Left lung (tissue), 10 donors: ENCODE data around the gene CUX1. TPM values are rescaled to one million over a fixed set of nuclear protein-coding genes. Genes with fewer than 3 reads are reported as not detected.

ENCODE experiments used
- ATAC-seq: fragments of 200-7000 bp; cut with Tn5 transposase; one replicate; pipeline ENCODE4 v1.9.1; 2020; ENCODE audit warnings: moderate library complexity
- DNase-seq, 4 donors: peaks; one replicate each; pipeline ENCODE4 v3.0.0-alpha.2; 2013 to 2020
- H3K27ac ChIP-seq, 2 donors: fragments of 200-600 bp; sonication (generic) in 1 of 2; one replicate each; pipeline versions ENCODE4 v1.5.0 to v1.8.0; 2020 to 2021
- H3K27me3 ChIP-seq, 2 donors: fragments of 200-600 bp; sonication (generic) in 1 of 2; one replicate each; pipeline versions ENCODE4 v1.5.0 to v1.8.0; 2020 to 2021
- H3K36me3 ChIP-seq, 2 donors: fragments of 200-600 bp; sonication (generic) in 1 of 2; one replicate each; pipeline versions ENCODE4 v1.5.0 to v1.8.0; 2020 to 2021
- H3K4me1 ChIP-seq, 2 donors: fragments of 200-600 bp; one replicate each; pipeline ENCODE4 v1.8.0; 2021
- H3K4me3 ChIP-seq, 2 donors: fragments of 200-600 bp; sonication (generic) in 1 of 2; one replicate each; pipeline versions ENCODE4 v1.5.0 to v1.8.0; 2020 to 2021; ENCODE audit warnings: mild to moderate bottlenecking in 1 of 2
- H3K9me3 ChIP-seq, 2 donors: fragments of 200-600 bp; sonication (generic) in 1 of 2; one replicate each; pipeline versions ENCODE4 v1.5.0 to v1.8.0; 2020 to 2021
- CTCF ChIP-seq, 2 donors: fragments of 200-600 bp; sonication (generic) in 1 of 2; IDR thresholded peaks; one replicate each; pipeline versions ENCODE4 v1.5.0 to v1.8.0; 2021; ENCODE audit warnings: antibody characterized with exemption in 2 of 2
- intact Hi-C, 2 donors: fragments of 100-400 bp; cut with DNase I; formaldehyde crosslinking; loops; one replicate each; pipeline versions ENCODE4 v1.11.2 to v1.14.2; 2022
- polyA plus RNA-seq, 6 donors: library from polyadenylated mRNA; unstranded; fragments of 120-200 nt; gene quantifications; one replicate each; pipeline ENCODE4 v1.2.1, GENCODE V29; 2013; ENCODE audit not compliant: insufficient read length in 6 of 6
- total RNA-seq, 2 donors: library from RNA; stranded (reverse); fragmentation: NEBNext Ultra II Directional; extraction: Animal tissue kit (Norgen Biotek cat#: 25700); gene quantifications; one replicate each; pipeline ENCODE4 v1.2.1, GENCODE V29; 2021
- donor health status: DM: no; HTN: yes; CAD: no.
- donor health status: DM: no; HTN: no; CAD: no.

The CUX1 gene
- total and polyA plus RNA-seq, 8 donors, result 86.4 to 157 (median 96.4) TPM

GRCh38 chr7:102072636-102073209 is 255.3 kb downstream of the CUX1 start:
- Histone ChIP-seq H3K27ac (no peak overlapping the region), H3K9me3 (peaks cover 0 to 7% of the 10 kb centered on the region in 2 donors), H3K27me3 (no peaks in the 10 kb centered on the region), H3K4me3 (no peak overlapping the region), H3K4me1 (no peaks in the 10 kb centered on the region), H3K36me3 (peaks cover 0 to 44% of the 10 kb centered on the region in 2 donors)
- ATAC-seq (no peak), DNase-seq (no peak)
- intact Hi-C loops, result no loop called here
- no peak for TF ChIP-seq CTCF (IDR thresholded peaks at IDR 0.05)

GRCh38 chr7:102073931-102074880 is 256.8 kb downstream of the CUX1 start:
- Histone ChIP-seq H3K9me3 (peaks cover 0 to 7% of the 10 kb centered on the region in 2 donors), H3K4me3 (no peak overlapping the region), H3K4me1 (no peaks in the 10 kb centered on the region), H3K36me3 (peaks cover 0 to 44% of the 10 kb centered on the region in 2 donors), H3K27me3 (no peaks in the 10 kb centered on the region), H3K27ac (no peak overlapping the region)
- no peak for ATAC-seq
- intact Hi-C loops, result no loop called here
- TF ChIP-seq CTCF (IDR thresholded peaks at IDR 0.05), result no peak
- DNase-seq, result no peak

GRCh38 chr7:102075126-102075525 is 257.7 kb downstream of the CUX1 start:
- no peak for TF ChIP-seq CTCF (IDR thresholded peaks at IDR 0.05)
- H3K27ac ChIP-seq, result no peak overlapping the region
- intact Hi-C loops, result no loop called here

GRCh38 chr7:102075553-102076135 is 258.2 kb downstream of the CUX1 start:
- Histone ChIP-seq H3K36me3 (peaks cover 0 to 45% of the 10 kb centered on the region in 2 donors), H3K4me1 (no peaks in the 10 kb centered on the region), H3K9me3 (peaks cover 0 to 7% of the 10 kb centered on the region in 2 donors), H3K4me3 (no peak overlapping the region), H3K27ac (no peak overlapping the region), H3K27me3 (no peaks in the 10 kb centered on the region)
- TF ChIP-seq CTCF (IDR thresholded peaks at IDR 0.05), result no peak
- DNase-seq (no peak), ATAC-seq (no peak)
- intact Hi-C loops, result no loop called here

More at GRCh38 chr7:102075126-102075525, 257.7 kb downstream of the CUX1 start:
- Histone ChIP-seq H3K36me3 (peaks cover 0 to 44% of the 10 kb centered on the region in 2 donors), H3K4me1 (no peaks in the 10 kb centered on the region), H3K27me3 (no peaks in the 10 kb centered on the region), H3K4me3 (no peak overlapping the region), H3K9me3 (peaks cover 0 to 7% of the 10 kb centered on the region in 2 donors)
- DNase-seq (no peak), ATAC-seq (no peak)

- DNase-seq, result no peak
- peaks cover 0 to 1% of the 10 kb centered on the region in 2 donors for H3K9me3 ChIP-seq
- no peak overlapping the region for H3K27ac ChIP-seq
- no peak overlapping the region for H3K4me3 ChIP-seq
- no peaks in the 10 kb centered on the region for H3K4me1 ChIP-seq
- no peak for ATAC-seq
- intact Hi-C loops, result no loop called here
- peaks cover 0 to 34% of the 10 kb centered on the region in 2 donors for H3K36me3 ChIP-seq
- no peaks in the 10 kb centered on the region for H3K27me3 ChIP-seq
- no peak for TF ChIP-seq CTCF (IDR thresholded peaks at IDR 0.05)
Observed at GRCh38 chr7:102077081-102077480, 259.7 kb downstream of the CUX1 start.
